ENCODE results near the gene HFE.

HFE gene

GRCh38 chr6:26103770-26104456 lies 16.7 kb downstream of the HFE start:
- in situ Hi-C loops (cut with HindIII; ENCODE audit: low sequenced_read_pairs), result no loop called here
- TF ChIP-seq CTCF (IDR thresholded peaks at IDR 0.05; ENCODE audit: low read depth, low read length), result peak; percentile 48
- peak overlapping the region; percentile 45 for H3K4me3 ChIP-seq (ENCODE audit: low read depth, low read length)
- DNase-seq (ENCODE audit: low read depth, low spot score), result peak; percentile 97

GRCh38 chr6:26104457-26105108 lies 17.4 kb downstream of the HFE start:
- no peak for TF ChIP-seq CTCF (IDR thresholded peaks at IDR 0.05; ENCODE audit: low read depth, low read length)
- H3K4me3 ChIP-seq (ENCODE audit: low read depth, low read length), result peak overlapping the region; percentile 45
- DNase-seq (ENCODE audit: low read depth, low spot score), result no peak
- in situ Hi-C loops (cut with HindIII; ENCODE audit: low sequenced_read_pairs), result no loop called here

- in situ Hi-C loops (cut with HindIII; ENCODE audit: low sequenced_read_pairs), result no loop called here
Measured at GRCh38 chr6:26105109-26105730, 18.0 kb downstream of the HFE start.

GRCh38 chr6:26105842-26106241 lies 18.6 kb downstream of the HFE start:
- TF ChIP-seq CTCF (IDR thresholded peaks at IDR 0.05; ENCODE audit: low read depth, low read length), result no peak
- H3K4me3 ChIP-seq (ENCODE audit: low read depth, low read length), result no peak overlapping the region
- in situ Hi-C loops (cut with HindIII; ENCODE audit: low sequenced_read_pairs), result no loop called here
- peak; percentile 55 for DNase-seq (ENCODE audit: low read depth, low spot score)

More at GRCh38 chr6:26105109-26105730, 18.0 kb downstream of the HFE start:
- no peak overlapping the region for H3K4me3 ChIP-seq (ENCODE audit: low read depth, low read length)
- TF ChIP-seq CTCF (IDR thresholded peaks at IDR 0.05; ENCODE audit: low read depth, low read length), result no peak
- DNase-seq (ENCODE audit: low read depth, low spot score), result no peak

- TF ChIP-seq CTCF (IDR thresholded peaks at IDR 0.05; ENCODE audit: low read depth, low read length), result no peak
- in situ Hi-C loops (cut with HindIII; ENCODE audit: low sequenced_read_pairs), result no loop called here
- H3K4me3 ChIP-seq (ENCODE audit: low read depth, low read length), result no peak overlapping the region
- no peak for DNase-seq (ENCODE audit: low read depth, low spot score)
Measured at GRCh38 chr6:26107935-26108334, 20.7 kb downstream of the HFE start.

GRCh38 chr6:26109772-26110171 lies 22.5 kb downstream of the HFE start:
- H3K4me3 ChIP-seq (ENCODE audit: low read depth, low read length), result no peak overlapping the region
- no peak for TF ChIP-seq CTCF (IDR thresholded peaks at IDR 0.05; ENCODE audit: low read depth, low read length)
- in situ Hi-C loops (cut with HindIII; ENCODE audit: low sequenced_read_pairs), result no loop called here
- DNase-seq (ENCODE audit: low read depth, low spot score), result no peak

Measured in astrocyte of the spinal cord (primary cell).